Ovary (tissue), 3 donors: ENCODE data around the gene TAC4.

Experiments used
- CTCF ChIP-seq, 3 donors: fragments of 450-650 bp in 2 of 3; fragments of 200-600 bp in 1 of 3; IDR thresholded peaks; one replicate each; pipeline versions ENCODE4 v1.5.1 to v1.8.0; 2016 to 2022; ENCODE audit warnings: antibody characterized with exemption in 3 of 3, mild to moderate bottlenecking in 1 of 3
- EP300 ChIP-seq: sonication (generic); formaldehyde crosslinking; IDR thresholded peaks from one replicate; pipeline ENCODE4 v1.6.1; 2017; ENCODE audit warnings: antibody characterized with exemption
- POLR2A ChIP-seq: fragments of 450-650 bp; IDR thresholded peaks from one replicate; pipeline ENCODE4 v1.6.1; 2017; ENCODE audit warnings: antibody characterized with exemption, mild to moderate bottlenecking, moderate library complexity
- donor health status: DM: no; HTN: no; CAD: no.

DNA sequence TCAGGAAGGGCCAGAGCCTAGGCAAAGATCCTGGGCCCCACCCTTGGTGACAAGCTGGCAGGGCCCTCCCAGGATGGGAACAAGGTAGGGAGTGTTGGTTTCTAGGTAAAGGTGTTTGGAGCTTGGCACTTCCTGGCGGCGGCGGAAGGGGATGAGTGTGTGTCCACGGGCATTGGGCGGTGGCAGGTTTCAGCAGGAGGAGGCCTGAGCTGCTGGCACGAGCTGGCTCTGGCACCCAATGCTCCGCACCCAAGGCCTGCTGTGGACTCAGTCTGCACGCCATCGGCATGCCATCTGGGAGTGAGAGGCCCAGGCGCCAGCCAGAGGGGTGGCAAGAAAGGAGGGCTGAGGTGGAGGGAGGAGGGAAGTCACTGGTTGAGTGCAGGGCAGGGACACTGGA, 46.9 kb upstream of the TAC4 start:
- TF ChIP-seq CTCF (IDR thresholded peaks at IDR 0.05), result no peak
- TF ChIP-seq EP300, result no peak
- no peak for TF ChIP-seq POLR2A
